Activated CD4-positive, alpha-beta T cell treated with anti-CD3 and anti-CD28 coated beads for 1 hour (primary cell): ENCODE measurements around the gene TNNI3K.

ENCODE experiments used
- DNase-seq: peaks from one replicate; pipeline ENCODE4 v3.0.0-alpha.2; 2020

The TNNI3K gene

DNA sequence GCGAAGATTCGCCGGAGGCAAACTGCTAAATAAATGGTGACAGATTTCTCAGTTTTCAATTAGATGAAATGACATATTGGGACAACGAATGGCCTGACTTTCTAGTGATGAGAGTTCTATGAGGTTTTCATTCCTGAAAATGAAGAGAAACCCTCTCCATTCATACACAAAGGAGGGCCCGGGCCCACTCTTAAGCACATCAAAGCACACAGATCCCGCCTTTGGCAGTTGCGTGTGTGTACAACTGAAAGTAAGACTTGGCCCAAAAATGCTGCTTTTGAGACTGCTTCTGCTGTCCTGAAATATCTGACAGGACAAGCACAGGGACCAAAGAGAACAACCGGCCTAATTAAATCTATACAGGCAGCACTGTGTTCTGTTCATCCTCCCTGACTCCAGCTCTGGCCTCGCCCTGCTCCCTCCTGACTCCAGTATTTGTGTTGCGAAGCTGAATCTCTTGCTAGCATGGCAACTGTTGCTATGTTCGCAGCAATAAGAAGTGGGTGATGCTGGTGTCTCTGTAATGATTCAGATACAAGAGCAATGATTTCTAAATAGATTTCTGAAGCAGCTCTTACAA lies 269.8 kb downstream of the TNNI3K start:
- no peak for DNase-seq

- no peak for DNase-seq
Measured at GRCh38 chr1:74505928-74506710, 270.9 kb downstream of the TNNI3K start.

DNA sequence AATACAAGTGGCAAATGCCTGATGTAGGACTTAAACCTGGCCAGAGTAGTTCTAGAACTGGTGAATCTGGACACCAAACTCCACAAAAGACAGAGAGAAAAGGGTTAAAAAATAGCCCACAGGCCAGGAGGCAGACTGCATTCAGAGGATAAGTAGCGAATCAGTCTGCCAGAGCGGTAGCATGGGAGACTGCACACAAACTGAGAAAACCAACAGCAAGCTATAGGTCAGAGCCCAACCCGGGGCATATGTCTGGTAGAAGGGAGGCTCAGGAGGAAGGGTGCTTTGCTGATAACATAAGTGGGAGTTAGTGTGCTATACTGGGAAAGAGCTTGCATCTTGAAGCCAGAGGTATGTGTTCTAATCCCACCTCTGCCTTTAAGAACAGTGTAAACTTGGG lies 273.3 kb downstream of the TNNI3K start:
- no peak for DNase-seq

DNA sequence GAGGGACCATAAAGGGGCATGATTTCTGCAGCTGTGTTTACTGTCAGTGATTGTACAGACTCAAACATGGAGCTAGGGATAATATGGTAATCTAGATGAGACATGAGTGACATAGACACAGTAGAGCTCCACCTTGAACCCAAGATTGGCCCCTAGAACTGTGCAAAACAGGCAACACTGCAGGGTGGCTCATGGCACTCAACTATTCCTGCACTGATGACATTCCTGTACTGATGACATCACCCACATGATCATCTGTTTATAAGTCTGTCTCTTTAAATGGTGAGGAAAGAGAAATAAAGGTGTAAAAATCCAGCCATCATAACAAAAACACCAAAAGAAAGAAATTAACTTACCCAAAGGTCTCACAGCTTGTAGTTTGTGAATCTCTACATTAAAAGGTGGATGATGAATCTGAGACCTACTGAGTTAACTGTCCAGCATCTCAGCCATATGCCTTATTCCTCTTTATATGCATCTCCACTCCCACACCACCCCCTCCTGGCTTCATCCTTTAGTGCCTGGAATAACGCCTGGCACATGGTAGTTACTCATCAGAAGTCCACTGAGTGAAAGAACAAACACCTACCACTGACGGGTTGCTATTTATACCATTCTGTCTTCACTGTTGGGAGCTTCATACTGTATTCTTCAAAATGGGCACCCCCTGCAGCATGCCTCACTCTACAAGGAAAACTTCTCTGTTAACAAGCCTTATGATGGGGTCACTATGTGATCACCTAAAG lies 277.2 kb downstream of the TNNI3K start, which contains the start of gene LRRC53:
TSS of gene LRRC53 (minus strand) at position 442 of the 746 bp plus-strand sequence. CDS start 29,262 bp downstream, outside the sequence.
- no peak for DNase-seq

DNA sequence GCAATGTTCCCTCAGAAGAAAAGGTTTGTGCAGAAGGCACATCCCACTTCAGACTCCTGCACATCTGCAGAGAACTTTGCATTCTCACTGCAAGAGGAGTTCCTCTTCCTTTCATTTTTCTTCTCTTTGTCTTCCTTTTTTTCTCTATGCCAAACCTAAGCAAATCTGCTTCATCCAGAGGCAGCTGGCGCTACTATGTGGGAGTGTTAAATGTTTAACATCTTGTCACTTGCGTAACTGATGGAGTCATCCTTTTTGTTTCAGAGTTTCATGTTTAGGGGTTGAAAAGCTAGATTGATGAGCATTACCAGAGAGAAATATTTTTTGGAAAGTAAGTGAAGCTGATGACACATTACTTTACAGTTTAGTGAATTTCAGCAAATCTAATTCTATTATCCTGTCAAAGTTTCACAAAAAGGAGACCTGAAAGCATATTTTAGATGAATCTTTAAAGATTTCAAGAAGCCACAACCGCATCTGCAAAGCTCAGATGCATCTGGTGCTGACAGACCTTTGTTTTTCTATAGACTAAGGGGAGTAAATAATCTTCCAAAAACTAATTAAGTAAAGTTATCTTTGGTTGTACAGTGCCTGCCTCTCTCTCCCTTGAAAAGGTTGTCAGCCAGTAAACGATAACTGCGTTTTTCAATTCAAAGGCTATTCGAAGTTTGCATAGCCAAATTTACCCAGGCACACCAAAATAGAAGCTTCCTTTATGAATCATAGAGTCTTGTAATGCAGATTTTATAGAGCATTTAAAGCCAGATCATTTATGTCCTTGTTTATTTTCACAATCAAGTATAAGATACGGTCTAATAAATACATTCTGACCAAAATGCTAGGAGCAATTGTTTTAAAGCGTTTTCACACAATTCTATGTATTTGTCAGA lies 278.5 kb downstream of the TNNI3K start:
- no peak for DNase-seq

DNA sequence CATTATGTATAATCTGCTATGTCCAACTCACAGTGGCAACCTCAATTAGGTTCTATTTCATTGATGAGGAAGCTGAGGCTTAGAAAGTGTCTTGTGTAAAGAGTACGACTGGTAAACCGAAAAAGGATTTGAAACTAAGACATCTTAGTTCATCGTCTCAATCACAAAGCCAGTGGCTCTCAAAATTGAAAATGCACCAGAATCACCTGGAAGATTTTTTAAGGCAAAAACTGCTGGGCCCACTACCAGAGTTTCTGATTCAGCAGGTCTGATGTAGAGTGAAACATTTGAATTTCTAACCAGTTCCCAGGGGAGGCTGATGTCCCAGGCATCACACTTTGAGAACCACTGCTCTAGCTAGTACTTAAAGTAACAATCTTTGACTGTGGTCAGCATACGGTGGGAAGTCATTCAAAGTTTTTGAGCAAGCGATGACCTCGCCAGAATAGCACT lies 282.4 kb downstream of the TNNI3K start:
- no peak for DNase-seq

DNA sequence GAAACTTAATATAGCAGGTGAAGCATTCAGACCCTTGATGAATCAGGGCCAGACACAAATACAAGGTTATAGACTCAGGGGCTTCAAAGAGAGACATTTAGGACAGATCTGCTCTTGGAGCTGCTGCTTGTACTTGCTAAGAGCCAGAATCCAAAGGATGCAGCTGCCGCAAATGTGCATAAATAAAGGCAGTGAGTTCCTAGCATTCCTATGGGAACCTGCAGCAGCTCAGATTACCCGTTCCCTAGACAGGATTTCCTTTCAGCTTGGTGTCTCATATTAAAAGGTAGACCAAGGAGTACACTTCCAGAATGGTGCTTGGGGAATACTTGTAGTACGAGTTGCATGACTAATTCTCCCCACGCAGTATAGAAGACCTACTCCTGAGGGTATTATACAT lies 287.0 kb downstream of the TNNI3K start:
- no peak for DNase-seq

GRCh38 chr1:74523873-74524480 lies 288.8 kb downstream of the TNNI3K start:
- no peak for DNase-seq

DNA sequence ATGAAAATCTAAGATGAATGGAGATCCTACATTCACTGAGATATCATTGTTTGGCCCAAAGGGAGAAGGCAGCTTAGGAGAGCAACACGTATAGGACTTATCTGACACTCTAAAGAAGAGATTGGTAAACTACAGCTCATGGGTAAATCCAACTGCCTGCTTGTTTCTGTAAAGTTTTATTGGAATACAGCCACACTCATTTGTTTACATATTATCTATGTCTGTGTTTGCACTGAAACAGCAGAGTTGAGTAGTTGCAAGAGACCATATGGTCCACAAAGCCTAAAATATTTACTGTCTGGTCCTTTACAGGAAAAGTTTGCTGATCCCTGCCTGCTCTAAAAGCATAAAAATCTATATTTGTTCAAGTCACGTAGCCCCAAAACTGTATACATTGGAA lies 291.5 kb downstream of the TNNI3K start:
- no peak for DNase-seq

- no peak for DNase-seq
Measured at GRCh38 chr1:74528123-74528522, 292.9 kb downstream of the TNNI3K start.

GRCh38 chr1:74530892-74531291 lies 295.7 kb downstream of the TNNI3K start:
- DNase-seq, result no peak

GRCh38 chr1:74531796-74532195 lies 296.6 kb downstream of the TNNI3K start:
- no peak for DNase-seq

GRCh38 chr1:74534241-74534640 lies 299.1 kb downstream of the TNNI3K start:
- no peak for DNase-seq

GRCh38 chr1:74545821-74546220 lies 310.6 kb downstream of the TNNI3K start:
- no peak for DNase-seq

GRCh38 chr1:74548961-74549750 lies 314.0 kb downstream of the TNNI3K start:
- DNase-seq, result no peak

DNA sequence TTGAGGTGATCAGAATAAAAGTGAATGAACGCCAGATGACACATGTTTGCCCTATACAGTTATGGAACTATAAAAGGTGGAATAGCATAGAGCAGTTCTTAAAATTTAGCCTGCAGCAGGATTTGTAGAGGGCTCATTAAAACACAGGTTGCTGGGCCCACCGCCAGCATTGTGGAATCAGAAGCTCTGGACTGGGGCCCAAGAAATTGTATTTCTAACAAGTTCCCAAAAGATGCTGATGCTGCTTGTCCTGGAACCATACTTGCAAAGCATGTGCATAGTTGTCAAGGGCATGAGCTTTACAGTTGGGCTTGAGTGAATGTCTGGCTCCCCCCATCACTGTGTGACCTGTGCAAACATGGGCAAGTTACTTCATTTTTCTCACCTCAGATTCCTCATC lies 314.7 kb downstream of the TNNI3K start:
- no peak for DNase-seq

GRCh38 chr1:74570797-74571492 lies 335.8 kb downstream of the TNNI3K start:
- no peak for DNase-seq

- DNase-seq, result no peak
Measured at GRCh38 chr1:74571493-74571800, 336.3 kb downstream of the TNNI3K start.

GRCh38 chr1:74571891-74572290 lies 336.7 kb downstream of the TNNI3K start:
- DNase-seq, result no peak

GRCh38 chr1:74578101-74578500 lies 342.9 kb downstream of the TNNI3K start:
- DNase-seq, result no peak

DNA sequence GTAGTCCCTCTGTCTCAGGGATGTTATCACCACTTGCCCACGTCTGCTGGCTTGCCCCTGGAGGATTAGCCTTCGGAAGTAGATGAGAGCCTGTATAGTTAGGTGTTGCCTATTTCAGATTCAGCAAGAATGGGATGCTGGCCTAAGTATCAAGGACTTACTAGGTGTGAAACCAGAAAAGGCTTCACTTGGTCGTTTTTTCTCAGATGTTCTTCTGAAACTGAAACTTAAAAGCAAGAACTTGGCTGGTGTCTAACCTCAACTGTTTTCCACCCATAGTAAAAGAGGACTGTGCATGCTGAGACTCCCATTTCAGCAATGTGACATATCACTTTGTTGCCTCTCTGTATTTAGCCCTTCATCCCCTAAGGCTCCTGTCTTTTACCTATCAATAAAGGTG lies 344.2 kb downstream of the TNNI3K start:
- no peak for DNase-seq
